GM18519 (cell line): ENCODE results near the gene CCL24.
"Not testable (repeated sequence)": the region's sequence is repeated elsewhere in the genome, so short reads cannot be mapped to it uniquely, and the experiment has no call there.

ENCODE experiments used
- ATAC-seq: cut with Tn5 transposase; IDR thresholded peaks from one replicate; pipeline ENCODE4 v1.9.1; 2021; ENCODE audit warnings: mild to moderate bottlenecking, moderate library complexity; ENCODE audit not compliant: unreplicated experiment, low FRiP score

Gene CCL24

DNA sequence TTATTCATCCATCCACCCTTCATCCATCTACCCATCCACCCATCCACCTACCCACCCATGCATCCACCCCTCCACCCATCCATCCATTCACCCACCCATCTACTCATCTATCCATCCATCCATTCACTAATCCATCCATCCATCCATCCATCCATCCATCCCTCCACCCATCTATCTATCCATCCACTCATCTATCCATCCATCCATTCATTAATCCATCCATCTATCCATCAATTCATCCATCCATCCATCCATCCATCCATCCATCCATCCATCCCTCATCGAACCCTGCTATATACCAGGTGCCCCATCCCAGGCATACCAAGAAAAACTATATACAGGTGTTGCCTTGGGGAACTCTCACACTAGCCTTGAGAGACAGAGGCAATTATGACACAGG lies 7.1 kb upstream of the CCL24 start:
- ATAC-seq: no peak

DNA sequence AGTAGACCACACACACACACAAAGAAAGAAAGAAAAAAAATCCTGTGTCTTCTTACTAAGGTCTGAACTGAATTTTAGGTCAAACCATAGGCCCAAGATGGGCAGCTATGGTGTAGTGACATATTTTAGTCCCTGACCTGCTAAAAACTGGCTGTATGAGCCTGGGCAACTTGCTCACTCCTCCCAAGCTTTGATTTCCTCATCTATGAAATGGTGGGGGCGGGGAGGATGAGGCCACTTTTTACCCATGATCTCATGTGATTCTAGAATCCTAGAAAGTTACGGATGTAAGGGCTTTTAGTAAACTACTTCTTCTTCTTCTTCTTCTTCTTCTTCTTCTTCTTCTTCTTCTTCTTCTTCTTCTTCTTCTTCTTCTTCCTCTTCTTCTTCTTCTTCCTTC lies 6.1 kb upstream of the CCL24 start:
- no peak for ATAC-seq

DNA sequence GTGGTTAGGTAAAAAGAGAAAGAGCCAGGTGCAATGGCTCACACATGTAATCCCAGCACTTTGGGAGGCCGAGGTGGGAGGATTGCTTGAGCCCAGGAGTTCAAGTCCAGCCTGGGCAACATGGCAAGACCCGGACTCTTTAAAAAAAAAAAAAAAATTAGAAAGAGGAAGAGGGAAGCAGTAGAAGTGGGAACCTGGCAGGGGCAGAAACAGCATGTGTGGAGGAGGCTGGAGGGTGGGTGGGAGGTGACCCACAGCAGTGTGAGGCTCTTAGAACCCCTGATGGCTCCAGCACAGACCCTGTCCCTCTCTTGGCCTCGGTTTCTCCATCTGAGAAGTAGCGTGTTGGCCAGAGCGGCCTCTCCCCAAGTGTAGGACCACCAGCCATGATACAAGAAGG lies 4.9 kb upstream of the CCL24 start:
- ATAC-seq: no peak

DNA sequence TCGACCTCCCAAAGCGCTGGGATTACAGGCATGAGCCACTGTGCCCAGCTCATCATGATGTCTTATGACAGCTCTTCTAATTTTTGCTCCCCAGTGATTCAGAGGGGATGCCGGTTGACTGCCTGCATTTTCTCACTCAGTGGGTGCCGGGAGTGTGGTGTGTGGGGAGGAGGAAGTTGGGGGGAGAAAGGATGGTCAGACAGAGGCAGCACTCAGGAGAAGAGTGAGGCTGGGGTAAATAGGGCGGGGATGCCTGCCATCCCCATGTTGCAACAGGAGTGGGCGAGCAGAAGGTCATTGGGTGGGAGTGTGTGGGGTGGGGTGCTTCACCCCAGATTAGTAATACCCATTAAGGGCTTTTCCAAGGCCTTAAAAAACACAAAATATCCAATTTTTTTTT lies 3.5 kb upstream of the CCL24 start:
- no peak for ATAC-seq

DNA sequence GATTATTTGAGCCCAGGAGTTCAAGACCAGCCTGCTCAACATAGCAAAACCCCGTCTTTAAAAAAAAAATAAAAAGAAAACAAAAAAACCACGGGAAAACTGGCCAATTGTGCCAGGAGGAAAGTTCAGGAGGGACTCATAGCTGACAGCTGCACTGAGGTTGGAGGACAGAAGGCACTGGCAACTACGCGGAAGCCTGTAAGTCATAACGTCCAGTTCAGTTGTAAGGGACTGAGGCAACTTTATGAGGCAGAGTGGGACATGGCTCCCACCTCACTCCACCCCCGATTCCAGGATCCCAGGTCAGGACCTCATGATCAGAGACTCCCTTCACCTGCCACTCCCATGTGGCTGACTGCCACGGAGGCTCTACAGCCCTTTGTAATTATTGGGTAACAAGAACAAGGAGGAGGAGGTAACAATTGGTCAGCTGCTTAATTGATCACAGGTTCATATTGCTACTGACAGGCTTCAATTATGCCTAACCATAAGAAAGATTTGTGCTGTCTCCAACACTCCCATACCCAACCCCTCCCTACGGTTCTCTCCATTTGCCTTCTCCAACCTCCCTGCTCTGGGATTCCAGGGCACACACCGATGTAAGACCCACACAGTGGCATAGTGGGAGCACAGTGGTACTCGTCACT lies 1.9 kb upstream of the CCL24 start:
- no peak for ATAC-seq

DNA sequence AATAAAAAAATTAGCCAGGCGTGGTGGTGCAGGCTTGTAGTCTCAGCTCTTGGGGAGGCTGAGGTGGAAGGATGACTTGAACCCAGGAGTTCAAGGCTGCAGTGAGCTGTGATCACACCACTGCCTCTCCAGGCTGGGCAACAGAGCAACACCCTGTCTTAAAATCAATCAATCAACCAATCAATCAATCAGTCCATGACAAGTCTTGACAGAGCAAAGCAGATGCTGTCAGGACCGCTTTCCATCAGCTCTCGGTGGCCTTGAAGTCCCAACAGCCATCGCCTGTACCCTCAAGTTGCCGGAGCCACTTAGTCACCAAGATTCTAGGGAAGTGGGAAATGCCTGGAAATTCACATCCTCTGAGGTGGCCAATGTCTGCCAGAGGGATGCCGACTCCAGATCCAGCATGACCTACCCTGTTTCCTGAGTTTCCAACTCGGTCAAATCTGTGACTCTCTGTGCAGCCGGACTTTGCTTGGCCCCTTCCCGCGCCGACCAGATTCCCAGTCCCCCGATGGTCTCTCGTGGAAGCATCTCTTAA lies 871 bp upstream of the CCL24 start:
- no peak for ATAC-seq

DNA sequence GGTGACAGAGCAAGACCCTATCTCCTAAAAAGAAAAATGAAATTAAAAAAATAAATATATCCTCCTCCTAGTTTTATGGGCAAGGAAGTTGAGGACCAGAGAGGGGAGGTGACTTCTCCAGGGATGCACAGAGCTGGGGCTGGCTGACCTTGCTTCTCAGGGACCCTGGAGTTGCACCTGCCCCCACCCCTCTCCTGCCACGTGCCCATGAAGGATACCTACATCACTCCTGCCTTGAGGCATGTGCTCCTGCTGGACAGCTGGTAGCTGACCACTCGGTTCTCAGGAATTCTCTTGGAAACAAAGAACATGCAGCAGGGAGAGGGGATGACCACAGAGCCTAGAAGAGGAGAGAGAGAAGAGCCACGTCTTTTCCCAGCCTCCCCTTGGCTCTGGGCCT lies 522 bp downstream of the CCL24 start:
- ATAC-seq: no peak

DNA sequence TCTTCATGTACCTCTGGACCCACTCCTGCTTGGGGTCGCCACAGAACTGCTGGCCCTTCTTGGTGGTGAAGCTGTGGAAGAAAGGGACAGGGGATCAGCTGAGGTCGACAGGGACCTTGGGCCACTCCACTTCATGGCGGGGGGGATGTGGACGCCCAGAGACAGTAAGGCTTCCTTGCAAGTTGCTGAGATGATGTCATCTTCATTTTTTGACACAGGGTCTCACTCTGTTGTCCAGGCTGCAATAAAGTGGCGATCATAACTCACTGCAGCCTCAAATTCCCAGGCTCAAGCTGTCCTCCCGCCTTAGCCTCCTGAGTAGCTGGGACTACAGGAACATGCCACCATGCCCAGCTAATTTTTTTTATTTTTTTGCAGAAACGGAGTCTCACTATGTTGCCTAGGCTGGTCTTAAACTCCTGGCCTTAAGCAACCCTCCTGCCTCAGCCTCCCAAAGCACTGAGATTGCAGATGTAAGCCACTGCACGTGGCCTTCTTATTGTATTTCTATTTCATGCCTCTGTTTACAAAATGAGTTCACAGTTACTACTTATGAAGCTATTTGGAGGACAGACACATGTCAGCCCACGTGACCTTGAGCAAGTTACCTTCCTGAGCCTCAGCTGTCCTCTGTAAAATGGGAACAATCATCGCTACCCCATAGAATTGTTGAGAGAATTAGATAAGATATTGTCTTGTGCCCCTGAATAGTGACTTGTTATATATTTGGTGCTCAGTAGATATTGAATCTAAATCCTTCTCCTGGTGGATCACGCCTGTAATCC lies 1.5 kb downstream of the CCL24 start:
- no peak for ATAC-seq

DNA sequence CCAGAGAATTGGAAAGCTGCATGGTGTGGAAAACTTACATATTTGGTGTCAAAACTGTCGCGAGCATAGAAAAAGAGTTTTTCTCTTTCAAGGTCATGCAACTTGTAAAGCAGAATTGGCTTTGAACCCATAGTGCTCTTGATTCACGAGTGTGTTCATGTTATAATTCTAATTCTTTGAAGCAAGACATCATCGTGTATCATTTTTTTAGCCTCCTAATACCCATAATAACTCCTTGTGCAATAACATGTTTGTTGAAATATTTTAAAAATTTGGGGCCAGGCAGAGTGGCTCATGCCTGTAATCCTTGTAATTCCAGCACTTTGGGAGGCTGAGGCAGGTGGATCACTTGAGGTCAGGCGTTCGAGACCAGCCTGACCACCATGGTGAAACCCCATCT lies 4.2 kb downstream of the CCL24 start:
- ATAC-seq: no peak

DNA sequence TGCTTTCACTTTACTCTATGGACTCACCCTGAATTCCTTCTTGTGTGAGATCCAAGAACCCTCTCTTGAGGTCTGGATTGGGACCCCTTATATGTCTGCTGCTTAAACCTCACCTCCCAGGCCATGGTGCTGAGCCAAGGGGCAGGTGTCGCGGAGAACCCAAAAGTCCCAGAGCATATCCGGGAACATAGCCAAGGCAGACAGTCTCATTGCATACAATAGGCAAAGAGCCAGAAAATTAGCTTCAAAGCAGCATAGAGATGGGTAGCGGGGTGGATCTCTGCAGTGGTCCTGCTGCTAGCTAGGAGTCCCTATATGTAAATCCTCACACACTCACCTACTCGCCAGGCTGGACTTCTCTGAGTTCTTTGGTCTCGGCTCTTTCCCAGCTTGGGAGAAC lies 5.5 kb downstream of the CCL24 start:
- no peak for ATAC-seq

DNA sequence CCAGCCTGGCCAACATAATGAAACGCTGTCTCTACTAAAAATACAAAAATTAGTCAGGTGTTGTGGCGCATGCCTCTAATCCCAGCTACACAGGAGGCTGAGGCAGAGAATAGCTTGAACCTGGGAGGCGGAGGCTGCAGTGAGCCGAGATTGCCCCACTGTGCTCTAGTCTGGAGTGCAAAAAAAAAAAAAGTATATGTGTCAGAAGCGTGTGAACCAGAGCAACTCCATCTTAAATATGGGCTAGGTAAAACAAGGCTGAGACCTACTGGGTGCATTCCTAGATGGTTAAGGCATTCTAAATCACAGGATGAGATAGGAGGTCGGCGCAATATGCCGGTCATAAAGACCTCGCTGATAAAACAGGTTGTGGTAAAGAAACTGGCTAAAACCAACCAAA lies 6.2 kb downstream of the CCL24 start:
- ATAC-seq: no peak

DNA sequence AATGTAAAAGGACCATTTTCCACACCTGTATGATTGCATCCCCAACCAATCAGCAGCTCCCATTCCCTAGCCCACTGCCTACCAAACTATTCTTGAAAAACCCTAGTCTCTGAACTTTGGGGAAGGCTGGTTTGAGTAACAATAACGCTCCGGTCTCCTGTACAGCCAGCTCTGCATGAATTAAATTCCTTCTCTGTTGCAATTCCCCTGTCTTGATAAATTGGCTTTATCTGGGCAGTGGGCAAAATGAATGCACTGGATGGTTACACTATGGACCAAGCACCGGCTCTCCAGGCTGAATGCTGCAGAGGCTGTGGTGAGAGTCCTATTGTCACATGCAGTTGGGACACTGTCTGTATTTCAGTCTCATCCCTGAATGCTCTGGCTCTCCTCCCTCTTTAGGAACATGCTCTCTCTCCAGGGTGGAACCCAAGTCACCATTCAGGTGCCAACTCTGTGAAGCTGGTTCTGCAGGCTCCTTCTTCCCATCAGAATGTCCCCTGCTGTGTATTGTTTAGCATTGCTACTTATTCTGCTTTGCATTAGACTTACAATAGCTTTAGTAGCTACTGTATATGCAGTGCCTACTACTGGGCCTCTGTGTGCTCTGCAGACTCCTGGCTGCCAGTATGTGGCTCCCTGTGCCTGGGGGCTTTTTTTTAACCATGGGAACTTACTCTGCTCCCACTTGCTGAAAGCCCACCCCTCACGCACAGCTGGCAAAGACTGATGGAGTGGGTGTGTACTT lies 6.9 kb downstream of the CCL24 start:
- no peak for ATAC-seq

DNA sequence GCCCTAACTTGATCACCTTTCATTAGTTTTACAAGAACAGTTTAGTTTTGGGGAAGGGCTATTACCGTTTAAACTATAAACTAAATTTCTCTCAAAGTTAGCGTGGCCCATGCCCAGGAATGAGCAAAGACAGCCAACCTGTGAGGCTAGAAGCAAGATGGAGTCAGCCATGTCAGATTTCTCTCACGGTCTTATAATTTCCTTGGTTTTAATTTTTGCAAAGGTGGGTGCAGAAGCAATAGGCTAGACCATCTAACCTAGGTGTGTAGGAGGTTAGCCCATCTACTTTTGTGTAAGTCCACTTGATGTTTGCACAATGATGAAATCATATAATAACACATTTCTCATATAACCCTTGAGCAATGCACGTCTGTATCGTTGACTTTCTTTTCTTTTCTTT lies 8.9 kb downstream of the CCL24 start:
- ATAC-seq: no peak

DNA sequence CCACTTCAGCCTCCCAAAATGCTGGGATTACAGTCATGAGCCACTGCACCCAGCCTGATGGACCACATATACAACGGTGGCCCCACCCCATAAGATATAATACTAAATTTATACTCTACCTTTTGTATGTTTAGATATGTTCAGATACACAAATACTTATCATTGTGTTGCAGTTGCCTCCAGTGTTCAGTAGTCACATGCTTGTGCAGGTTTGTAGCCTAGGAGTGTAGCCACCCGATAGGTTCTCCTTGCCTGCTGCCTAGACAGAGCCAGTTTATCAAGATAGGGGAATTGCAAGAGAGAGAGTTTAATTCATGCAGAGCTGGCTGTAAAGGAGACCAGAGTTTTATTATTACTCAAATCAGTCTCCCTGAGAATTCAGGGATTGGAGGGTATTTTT lies 9.6 kb downstream of the CCL24 start:
- ATAC-seq: no peak

DNA sequence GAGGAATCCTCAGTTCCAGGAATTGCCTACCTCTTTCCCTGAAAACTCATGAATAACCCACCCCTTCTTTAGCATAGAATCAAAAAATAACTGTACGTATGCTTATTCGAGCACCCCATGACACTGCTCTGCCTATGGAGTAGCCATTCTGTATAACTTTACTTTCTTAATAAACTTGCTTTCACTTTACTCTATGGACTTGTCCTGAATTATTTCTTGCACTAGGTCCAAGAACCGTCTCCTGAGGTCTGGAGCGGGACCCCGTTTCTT lies 11.1 kb downstream of the CCL24 start:
- ATAC-seq: no peak

DNA sequence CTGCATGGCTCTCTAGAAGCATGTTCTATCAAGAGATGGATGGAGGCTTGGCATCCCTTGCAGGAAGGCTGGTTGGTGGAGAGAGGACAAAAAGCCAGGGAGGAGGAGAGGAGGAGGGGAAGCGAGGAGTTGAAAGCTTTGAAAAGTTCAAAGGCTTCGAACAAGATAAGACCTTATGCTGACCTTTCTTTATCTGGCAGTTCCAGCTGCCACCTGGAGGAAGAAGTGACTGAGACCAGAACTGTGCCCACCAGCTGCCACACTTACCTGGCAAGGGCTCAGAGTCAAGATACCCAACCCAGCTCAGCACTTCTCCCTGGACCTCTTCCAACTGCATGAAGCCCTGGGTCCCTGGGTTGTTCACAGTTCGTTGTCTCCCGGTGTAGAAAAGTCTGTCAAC lies 14.8 kb downstream of the CCL24 start:
- ATAC-seq: no peak

DNA sequence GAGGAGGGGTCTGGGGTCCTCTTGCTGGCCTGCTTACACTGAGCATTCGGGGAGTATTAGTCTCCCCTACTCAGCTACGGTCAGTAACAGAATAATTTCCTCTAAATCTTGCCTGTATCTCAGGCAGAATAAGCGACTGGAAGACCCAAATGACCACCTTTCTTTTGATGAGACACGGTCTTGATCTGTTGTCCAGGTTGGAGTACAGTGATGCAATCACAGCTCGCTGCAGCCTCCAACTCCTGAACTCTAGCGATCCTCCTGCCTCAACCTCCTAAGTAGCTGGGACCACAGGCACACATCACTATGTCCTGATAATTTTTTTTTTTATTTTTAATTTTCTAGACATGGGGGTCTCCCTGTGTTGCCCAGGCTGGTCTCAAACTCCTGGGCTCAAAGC lies 17.2 kb downstream of the CCL24 start:
- no peak for ATAC-seq

DNA sequence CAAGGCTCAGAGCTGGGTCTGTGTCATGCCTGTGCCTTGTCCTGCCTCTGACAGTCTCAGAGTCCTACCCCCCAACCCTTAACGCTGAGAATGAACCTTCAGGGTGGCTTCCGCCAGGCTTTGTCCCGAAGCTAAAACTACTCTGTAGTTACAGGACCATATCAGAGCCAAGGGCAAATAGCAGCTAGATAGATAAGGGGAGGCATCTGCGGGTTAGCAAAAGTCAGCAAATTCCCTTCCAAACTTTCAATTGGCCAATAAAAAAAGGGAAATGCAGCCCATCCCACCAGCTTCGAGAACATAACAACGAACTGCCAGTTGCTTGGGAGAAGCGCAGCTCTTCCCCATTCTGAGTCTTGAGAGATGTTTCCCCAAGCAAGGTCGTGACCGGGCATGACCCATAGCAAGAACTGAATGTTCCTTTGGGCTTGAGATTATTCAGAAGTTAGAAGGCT lies 17.7 kb downstream of the CCL24 start:
- ATAC-seq: no peak

DNA sequence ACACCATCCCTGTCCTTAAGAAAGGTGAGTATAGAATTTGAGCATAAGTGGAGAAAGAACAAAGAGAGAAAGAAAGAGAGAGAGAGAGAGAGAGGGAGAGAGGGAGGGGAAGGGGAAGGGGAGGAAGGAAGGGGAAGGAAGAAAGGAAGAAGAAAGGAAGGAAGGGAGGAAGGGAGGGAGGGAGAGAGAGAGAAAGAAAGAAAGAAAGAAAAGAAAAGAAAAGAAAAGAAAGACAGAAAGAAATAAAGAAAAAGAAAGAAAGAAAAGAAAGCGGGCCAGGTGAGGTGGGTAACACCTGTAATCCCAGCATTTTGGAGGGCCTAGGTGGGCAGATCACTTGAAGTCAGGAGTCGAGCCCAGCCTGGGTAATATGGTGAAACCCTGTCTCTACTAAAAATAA lies 19.9 kb downstream of the CCL24 start:
- no peak for ATAC-seq

DNA sequence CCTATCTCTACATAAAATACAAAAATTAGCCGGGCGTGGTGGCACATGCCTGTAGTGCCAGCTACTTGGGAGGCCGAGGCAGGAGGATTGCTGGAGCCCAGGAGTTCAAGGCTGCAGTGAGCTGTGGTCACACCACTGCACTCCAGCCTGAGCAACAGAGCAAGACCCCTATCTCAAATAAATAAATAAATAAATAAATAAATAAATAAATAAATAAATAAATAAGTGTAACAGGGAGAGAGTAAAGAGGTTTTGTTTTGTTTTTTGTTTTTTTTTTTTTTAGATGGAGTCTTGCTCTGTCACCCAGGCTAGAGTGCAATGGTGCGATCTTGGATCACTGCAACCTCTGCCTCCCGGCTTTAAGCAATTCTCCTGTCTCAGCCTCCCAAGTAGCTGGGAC lies 21.0 kb downstream of the CCL24 start:
- ATAC-seq: not testable (repeated sequence)

DNA sequence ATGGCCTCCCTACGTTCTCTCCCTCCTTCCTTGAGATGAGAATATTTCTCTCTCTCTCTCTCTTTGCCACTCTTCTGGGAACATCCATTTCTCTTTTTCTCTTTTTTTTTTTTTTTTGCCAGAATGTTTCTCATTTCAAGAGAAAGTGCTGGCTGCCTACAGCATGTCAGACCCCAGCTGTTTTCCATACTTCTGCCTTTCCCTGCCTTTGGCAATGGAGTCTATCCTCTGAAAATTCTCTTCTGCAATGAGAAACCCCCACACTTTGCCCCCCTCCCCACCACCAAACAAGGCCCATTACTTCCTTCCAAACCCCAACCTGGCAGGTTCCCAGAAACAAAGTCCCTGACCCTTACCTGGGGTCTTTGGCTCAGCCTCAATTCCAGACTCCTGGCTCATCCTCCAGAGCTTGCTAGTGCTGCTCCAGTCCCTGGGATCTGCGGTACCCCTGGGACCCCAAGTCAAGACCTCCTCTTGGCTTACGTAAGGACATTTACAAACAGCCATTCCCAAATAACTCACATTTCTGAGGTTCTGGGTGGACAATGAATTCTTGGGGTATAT lies 24.2 kb downstream of the CCL24 start:
- no peak for ATAC-seq
